GM19035 (cell line): ENCODE results near the gene BCAS3.

Experiments used
- ATAC-seq: cut with Tn5 transposase; IDR thresholded peaks from one replicate; pipeline ENCODE4 v1.9.1; 2021; ENCODE audit not compliant: unreplicated experiment

Gene BCAS3

GRCh38 chr17:61276806-61277205 lies 599.2 kb downstream of the BCAS3 start:
- no peak for ATAC-seq

DNA sequence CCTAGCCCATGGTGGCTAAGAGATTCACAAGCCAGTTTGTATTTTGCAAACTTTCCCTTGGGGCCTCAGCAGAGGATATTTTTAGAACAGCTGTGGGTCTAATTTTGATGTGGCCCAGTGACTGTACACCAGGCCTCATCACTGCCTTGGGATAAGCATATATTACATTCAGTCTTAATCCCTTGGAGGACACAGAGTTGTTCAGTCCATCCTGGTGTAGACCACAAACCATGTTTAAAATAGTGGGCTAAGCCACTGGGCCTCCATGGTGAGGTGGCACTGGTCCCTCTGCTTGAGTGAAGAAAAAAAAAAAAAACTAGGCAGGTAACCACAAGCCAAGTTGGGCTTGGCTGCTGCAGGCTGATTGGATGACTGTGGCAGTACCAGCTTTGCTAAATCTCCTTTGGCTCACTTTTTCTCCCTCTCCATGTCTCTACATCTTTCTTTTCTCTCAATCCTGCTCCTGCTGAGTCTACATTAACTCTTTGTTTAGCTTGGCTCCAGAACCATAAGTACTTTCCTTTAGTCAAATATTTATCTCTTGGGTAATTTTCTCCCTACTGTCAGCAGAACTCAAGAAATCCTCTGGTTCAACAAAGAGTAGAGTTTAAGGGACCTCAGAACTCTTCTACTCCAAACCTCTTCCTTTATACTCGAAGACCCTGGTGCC lies 602.0 kb downstream of the BCAS3 start:
- no peak for ATAC-seq

- ATAC-seq, result no peak
These were observed 602.7 kb downstream of the BCAS3 start for GRCh38 chr17:61280338-61280737.

- no peak for ATAC-seq
These were observed 603.2 kb downstream of the BCAS3 start for GRCh38 chr17:61280851-61281250.

GRCh38 chr17:61282377-61282776 lies 604.7 kb downstream of the BCAS3 start:
- no peak for ATAC-seq

DNA sequence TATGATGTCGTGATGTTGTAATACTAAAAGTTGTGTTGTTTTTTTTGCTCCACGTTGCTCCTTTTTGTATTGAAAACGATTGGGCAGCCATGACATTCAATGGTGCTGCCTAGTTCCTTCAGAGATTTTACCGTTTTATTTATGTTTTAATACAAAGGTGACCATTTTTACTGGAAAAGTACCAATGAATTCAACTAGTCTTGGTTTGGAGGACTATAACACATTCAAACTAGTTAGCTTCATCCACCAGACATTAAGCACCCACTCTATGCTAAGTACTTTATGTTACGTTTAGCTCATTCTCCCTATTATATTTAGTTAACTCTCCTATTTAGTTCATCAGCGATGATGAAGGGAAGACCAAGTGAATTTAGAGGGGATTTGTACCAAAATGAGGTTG lies 605.4 kb downstream of the BCAS3 start:
- no peak for ATAC-seq

DNA sequence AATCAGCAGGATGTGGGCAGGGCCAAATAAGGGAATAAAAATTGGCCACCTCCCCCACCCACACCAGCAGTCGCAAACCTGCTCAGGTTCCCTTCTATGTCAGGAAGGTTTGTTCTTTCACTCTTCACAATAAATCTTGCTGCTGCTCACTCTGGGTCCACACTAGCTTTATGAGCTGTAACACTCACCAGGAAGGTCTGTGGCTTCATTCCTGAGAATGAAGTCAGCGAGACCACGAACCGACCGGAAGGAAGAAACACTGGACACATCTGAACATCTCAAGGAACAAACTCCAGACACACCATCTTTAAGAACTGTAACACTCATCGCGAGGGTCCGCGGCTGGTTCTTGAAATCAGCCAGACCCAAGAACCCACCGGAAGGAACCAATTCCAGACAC lies 606.5 kb downstream of the BCAS3 start:
- ATAC-seq, result no peak

- no peak for ATAC-seq
These were observed 607.1 kb downstream of the BCAS3 start for GRCh38 chr17:61284746-61285145.

GRCh38 chr17:61285526-61286320 lies 608.1 kb downstream of the BCAS3 start:
- ATAC-seq, result no peak

- no peak for ATAC-seq
These were observed 608.8 kb downstream of the BCAS3 start for GRCh38 chr17:61286449-61286848.

DNA sequence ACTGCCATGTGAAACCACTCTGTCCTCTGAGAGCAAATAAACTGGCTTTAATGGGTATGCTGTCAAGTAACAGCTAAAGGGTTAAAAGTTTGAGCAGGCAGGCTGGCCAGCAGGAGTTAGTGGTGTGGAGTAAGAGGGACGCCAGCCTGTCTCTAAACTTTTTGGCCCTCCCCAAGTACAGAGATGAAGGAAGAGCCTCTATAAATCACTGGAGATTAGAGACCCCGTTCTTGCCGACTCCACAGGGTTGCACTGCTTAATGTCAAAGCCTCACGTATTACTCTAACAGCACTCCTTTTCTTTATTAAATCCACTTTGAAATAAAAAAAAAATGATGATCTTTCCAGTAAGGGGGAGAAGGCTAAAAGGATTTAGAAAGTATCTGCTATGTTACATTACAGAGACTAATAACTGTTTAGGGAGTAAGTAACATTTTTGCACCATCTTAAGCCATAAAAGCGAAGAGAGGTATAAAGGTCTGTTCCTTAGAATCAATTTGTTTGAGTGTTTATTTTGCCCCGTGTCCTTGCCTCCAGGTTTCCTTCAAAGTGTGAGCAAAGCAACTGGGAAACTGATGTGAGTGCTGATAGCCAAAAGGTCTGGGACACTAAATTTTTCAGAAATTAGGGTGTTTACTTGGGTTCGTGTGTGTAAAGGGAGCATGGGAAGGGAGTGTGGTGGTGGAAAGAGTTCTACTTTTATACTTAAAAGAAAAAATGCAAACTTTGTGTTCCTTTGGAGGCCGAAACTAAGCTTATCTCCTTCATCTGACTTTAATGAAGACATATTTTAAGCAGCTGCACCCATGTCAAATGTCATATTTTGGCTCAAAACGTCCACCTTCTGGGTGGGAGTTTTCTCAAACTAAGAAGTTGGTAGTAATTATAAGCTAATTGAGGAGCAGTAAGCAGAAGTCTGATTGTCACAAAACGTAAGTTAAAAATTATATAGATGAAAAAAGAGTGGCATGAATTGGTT lies 612.0 kb downstream of the BCAS3 start:
- ATAC-seq, result no peak

DNA sequence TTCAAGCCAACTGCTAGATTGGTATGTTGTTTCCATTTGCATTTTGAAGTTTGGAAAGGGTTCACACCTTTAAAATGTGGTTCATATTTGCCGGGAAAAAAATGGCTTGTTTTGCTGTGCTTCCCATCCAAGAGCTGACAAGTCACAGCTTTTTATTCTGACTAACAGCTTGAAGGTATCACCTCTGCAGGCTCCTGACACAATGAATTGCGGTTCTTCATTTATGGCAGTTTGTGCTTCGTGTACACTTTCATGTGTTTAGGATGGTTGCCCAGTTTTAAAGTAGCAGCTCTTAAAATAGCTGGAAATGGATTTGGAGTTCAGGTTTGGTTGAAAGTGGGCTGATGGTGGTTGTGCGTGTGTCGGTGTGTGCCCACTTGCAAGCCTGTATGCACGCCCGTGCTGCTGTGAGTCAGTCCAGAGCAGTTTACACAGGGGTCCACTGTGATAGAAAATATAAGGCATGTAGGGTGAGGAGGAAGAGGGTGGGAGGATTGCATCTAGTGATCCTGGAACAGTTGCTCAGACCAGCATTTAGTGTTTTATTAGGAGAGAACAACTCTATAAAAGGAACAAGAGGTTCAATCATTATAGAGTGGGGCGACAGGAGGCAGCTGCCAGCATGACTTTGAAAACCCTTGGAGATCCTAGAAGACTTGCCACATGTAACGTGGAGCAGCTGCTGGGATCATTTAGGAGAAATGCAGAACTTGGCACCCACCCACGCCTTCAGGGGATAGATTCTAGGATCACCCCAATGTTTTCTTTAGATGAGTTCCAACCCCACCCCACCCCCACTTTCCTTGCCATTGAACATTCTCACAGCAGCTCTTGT lies 614.0 kb downstream of the BCAS3 start:
- no peak for ATAC-seq

GRCh38 chr17:61294286-61294685 lies 616.6 kb downstream of the BCAS3 start:
- ATAC-seq, result no peak

GRCh38 chr17:61294777-61295176 lies 617.1 kb downstream of the BCAS3 start:
- ATAC-seq, result no peak

GRCh38 chr17:61296058-61296457 lies 618.4 kb downstream of the BCAS3 start:
- no peak for ATAC-seq

DNA sequence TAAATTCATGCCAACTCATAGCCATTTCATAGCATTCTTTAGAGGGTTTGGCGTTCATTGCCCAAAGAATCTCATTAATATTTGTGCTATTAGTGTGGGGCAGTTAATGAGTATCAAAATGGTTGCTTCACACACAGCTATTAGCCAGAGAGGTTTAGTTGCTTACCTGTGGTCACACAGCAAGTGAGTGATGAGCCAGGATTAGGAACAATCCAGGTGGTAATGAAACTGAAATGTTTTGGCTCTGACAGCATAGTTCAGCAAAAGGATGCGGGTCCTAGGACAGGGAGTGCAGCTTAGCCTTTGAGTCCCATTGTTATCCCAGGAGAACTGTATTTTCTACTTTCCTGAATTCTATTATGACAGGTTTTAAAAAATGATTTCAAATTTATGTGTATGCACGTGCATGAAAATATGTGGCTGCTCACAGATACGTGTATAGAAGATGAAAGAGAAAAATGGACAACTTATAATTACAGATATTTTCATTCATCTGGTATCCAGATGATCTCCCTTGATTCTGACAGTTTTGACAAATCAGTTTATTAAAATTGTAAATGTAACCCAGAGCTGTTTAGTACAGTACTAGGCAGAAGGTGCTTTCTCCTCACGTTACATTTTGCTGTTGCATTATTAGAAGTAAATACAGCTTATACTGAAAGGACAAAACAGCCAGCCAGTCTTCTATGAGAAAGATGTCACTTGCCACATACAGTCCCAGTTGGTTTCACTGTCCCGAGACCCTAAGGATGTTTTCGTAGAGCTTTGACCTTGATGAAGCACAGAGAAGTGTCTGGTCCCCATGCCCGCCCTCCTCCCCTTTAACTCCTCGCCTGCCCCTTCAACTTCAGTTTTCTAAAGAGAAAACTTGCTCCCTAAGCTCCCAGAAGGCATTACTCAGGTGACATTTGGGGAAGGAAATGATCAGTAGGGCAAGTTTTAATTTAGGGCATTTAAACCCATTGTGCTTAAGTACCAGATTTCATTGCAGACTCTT lies 622.2 kb downstream of the BCAS3 start:
- no peak for ATAC-seq

- ATAC-seq, result no peak
These were observed 625.5 kb downstream of the BCAS3 start for GRCh38 chr17:61302953-61303816.

DNA sequence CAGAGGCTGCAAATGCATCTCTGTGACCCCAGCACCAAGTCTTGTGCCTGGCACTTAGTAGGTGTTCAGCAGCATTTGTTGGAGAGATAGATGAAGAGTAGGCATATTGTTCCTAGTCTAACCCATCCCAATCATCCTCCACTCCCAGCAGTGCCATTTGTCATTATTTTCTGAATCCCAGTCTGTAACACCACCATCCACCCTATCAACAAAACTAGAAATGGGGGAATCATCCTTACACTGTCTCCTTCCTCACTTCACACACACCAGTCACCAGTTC lies 626.1 kb downstream of the BCAS3 start:
- no peak for ATAC-seq

DNA sequence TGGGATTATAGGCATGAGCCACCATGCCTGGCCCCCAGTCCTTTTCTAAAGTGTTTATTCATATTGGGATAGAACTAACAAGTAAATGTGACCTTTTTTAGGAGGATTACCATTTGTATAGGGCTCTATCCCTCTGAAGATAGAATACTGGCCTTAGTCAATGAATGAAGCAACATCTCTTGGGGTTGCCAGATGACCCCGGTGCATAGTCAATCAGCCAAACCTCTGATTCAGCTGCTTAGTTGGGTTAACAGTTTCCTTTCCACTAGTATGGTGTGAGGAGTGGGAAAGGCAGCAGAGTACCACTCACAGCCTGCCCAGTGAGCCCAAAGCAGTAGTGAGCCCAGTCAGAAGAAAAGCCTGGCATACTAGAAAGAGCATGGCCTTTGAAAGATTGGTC lies 627.4 kb downstream of the BCAS3 start:
- no peak for ATAC-seq
